Thyroid gland (tissue), 4 donors: ENCODE data around the gene ARL2BP. TPM values are rescaled to one million over a fixed set of nuclear protein-coding genes. Genes with fewer than 3 reads are reported as not detected.

Source experiments
- DNase-seq, 2 donors: peaks; one replicate each; pipeline ENCODE4 v3.0.0-alpha.2; 2019
- H3K27ac ChIP-seq, 3 donors: fragments of 200-600 bp; sonication (generic); 1 replicate in 2 of 3; 2 replicates in 1 of 3; pipeline ENCODE4 v1.5.1; 2016 to 2019; ENCODE audit warnings: mild to moderate bottlenecking in 1 of 3, moderate library complexity in 1 of 3
- H3K27me3 ChIP-seq: fragments of 200-600 bp; sonication (generic); one replicate; pipeline ENCODE4 v1.5.1; 2019
- H3K36me3 ChIP-seq, 2 donors: fragments of 200-600 bp; sonication (generic); one replicate each; pipeline ENCODE4 v1.5.1; 2016 to 2019
- H3K4me1 ChIP-seq, 2 donors: fragments of 200-600 bp; sonication (generic); one replicate each; pipeline ENCODE4 v1.5.1; 2017 to 2019
- H3K4me3 ChIP-seq, 3 donors: fragments of 200-600 bp; sonication (generic); replicated peaks in 1 of 3; 1 replicate in 2 of 3; 2 replicates in 1 of 3; pipeline ENCODE4 v1.5.1; 2016; ENCODE audit warnings: mild to moderate bottlenecking in 1 of 3
- H3K9me3 ChIP-seq: fragments of 200-600 bp; sonication (generic); one replicate; pipeline ENCODE4 v1.5.1; 2017
- POLR2A ChIP-seq, 2 donors: fragments of 450-650 bp; IDR thresholded peaks; one replicate each; pipeline ENCODE4 v1.6.1; 2017; ENCODE audit warnings: antibody characterized with exemption in 2 of 2, mild to moderate bottlenecking in 2 of 2, moderate library complexity in 1 of 2
- WGBS, 2 donors: methylation state at CpG; one replicate each; pipeline ENCODE4 v1.1.5; 2017; 5-methylcytosine and 5-hydroxymethylcytosine counted together
- intact Hi-C: fragments of 100-400 bp; cut with DNase I; formaldehyde crosslinking; loops from one replicate; pipeline ENCODE4 v1.15.1; 2023
- total RNA-seq, 4 donors: library from RNA; depleted of rRNA; stranded (reverse); fragments of >200 nt; gene quantifications; one replicate each; pipeline ENCODE4 v1.2.3, GENCODE V29; 2016
- TF ChIP-seq, protein P1 (sequence below), 6 experiments: fragments of 200-600 bp in 3 of 6; fragments of 450-650 bp in 3 of 6; sonication (generic) in 3 of 6; IDR thresholded peaks; one replicate each; pipeline ENCODE4 v1.5.1; 2016 to 2019; ENCODE audit warnings: antibody characterized with exemption in 6 of 6, mild to moderate bottlenecking in 2 of 6, inconsistent platforms in 1 of 6, moderate library complexity in 1 of 6

The ARL2BP gene
- total RNA-seq, 4 donors from 2014 or later: 51.2 to 68.9 (median 60.0) TPM

DNA sequence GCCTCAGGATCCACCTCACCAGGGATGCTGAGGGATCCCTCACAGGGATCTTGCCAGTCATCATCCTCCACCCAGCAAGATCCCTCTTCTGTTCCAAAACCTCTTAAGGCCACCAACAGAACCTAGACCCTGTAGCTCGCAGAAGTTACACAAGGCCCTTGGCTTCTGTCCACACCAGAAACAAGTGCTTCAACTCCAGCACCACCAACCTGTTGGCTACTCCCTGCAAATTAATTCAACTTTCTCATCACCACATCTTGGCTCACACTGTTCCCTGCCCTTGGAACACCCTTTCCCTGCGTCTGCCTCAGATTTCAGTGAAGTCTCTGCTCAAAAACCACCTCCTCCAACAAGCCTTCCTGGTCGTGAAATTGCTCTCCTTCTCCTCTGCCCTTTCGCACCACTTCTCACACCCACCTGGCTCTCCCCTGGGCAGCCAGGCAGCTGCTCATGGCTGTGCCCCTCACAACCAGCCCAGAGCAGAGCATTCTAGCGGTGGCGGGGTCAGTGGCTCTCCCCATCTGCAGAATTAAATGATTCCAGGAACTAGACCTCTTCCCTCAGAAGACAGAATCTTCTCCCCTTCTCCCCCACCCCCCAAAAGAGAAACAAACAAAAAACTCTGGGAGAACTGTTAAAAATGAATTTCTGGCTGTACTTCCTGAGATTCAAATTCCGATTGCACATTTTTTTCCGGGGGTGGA lies 37.6 kb downstream of the ARL2BP start:
- DNase-seq: peak; percentile 32 to 42
- intact Hi-C loops: no loop called here
- no peaks in the 10 kb centered on the region for H3K27me3 ChIP-seq
- H3K27ac ChIP-seq: no peak overlapping the region
- TF ChIP-seq, protein P1, sequence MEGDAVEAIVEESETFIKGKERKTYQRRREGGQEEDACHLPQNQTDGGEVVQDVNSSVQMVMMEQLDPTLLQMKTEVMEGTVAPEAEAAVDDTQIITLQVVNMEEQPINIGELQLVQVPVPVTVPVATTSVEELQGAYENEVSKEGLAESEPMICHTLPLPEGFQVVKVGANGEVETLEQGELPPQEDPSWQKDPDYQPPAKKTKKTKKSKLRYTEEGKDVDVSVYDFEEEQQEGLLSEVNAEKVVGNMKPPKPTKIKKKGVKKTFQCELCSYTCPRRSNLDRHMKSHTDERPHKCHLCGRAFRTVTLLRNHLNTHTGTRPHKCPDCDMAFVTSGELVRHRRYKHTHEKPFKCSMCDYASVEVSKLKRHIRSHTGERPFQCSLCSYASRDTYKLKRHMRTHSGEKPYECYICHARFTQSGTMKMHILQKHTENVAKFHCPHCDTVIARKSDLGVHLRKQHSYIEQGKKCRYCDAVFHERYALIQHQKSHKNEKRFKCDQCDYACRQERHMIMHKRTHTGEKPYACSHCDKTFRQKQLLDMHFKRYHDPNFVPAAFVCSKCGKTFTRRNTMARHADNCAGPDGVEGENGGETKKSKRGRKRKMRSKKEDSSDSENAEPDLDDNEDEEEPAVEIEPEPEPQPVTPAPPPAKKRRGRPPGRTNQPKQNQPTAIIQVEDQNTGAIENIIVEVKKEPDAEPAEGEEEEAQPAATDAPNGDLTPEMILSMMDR (IDR thresholded peaks at IDR 0.05): no peak
- TF ChIP-seq POLR2A (IDR thresholded peaks at IDR 0.05): no peak
- WGBS, 2 donors: 75 to 77% methylated on average over 8 of the region's 8 CpGs
- no peak overlapping the region for H3K4me3 ChIP-seq
- no peaks in the 10 kb centered on the region for H3K9me3 ChIP-seq
- peaks cover 16 to 34% of the 10 kb centered on the region in 2 donors for H3K4me1 ChIP-seq
- no peaks in the 10 kb centered on the region for H3K36me3 ChIP-seq

DNA sequence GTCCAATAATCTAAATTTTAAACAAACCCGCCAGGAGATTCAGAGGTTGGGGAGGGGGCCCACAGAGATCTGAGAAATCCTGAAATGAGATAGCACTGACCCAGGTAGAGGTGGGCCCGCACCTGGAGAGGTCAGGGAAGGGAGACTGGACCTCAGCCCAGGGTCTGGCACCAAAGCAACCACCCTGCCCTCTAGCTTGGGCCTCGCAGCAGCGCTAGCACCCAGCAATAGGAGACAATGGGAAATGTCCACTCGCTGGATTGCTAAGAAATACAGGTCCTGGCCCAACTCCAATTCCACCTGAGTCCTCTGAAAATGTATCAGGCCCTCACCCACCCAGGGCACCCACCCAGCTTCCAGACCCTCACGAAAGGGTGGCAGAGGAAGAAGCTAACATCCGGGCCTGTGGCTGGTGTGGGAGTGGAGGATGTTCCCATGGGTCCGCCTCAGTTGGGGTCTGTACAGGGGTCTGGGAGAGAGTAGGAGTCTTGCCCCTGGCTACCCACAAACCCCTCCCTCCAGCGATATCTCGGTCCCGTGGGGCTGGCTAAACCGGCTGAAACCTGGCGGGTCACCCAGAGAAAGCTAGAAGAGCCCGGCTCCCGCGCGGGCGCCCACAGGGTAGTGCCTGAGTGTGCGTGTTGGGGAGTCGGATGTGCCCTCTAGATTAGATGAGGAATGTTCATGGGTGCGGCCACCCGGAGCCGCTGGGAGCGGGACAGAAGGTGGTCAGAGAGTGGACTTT lies 38.3 kb downstream of the ARL2BP start:
- Histone ChIP-seq H3K4me1 (peaks cover 16 to 34% of the 10 kb centered on the region in 2 donors), H3K4me3 (peak overlapping the region in 2 of 3 donors; percentile 56 to 65), H3K27ac (peak overlapping the region in 1 of 3 donors; percentile 36), H3K36me3 (no peaks in the 10 kb centered on the region), H3K27me3 (no peaks in the 10 kb centered on the region), H3K9me3 (no peaks in the 10 kb centered on the region)
- WGBS, 2 donors: 30 to 55% methylated on average over 13 to 15 of the region's 24 CpGs
- DNase-seq: peak; percentile 56 to 69
- intact Hi-C loops: no loop called here
- no peak for TF ChIP-seq POLR2A (IDR thresholded peaks at IDR 0.05)
- TF ChIP-seq, protein P1 (IDR thresholded peaks at IDR 0.05): no peak

DNA sequence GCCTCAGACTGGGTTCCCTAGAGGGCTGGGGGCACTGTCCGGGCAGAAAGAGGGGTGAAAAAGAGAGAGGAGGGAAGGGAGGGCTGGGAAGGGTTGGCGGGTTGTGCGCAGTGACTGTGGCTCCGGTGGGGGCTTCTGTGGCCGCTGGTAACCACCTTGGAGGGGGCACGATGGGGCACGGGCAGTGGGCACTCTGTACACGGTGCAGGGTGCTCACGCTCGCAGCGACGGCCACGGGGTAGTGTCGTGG lies 38.8 kb downstream of the ARL2BP start:
- TF ChIP-seq, protein P1 (IDR thresholded peaks at IDR 0.05): no peak
- no peak for TF ChIP-seq POLR2A (IDR thresholded peaks at IDR 0.05)
- Histone ChIP-seq H3K36me3 (no peaks in the 10 kb centered on the region), H3K4me3 (peak overlapping the region; percentile 31 to 65 (median 56)), H3K27ac (peak overlapping the region in 1 of 3 donors; percentile 36), H3K27me3 (no peaks in the 10 kb centered on the region), H3K9me3 (no peaks in the 10 kb centered on the region), H3K4me1 (peaks cover 16 to 34% of the 10 kb centered on the region in 2 donors)
- 9 to 12% methylated on average over 14 of the region's 14 CpGs for WGBS, 2 donors
- intact Hi-C loops: no loop called here
- DNase-seq: no peak

DNA sequence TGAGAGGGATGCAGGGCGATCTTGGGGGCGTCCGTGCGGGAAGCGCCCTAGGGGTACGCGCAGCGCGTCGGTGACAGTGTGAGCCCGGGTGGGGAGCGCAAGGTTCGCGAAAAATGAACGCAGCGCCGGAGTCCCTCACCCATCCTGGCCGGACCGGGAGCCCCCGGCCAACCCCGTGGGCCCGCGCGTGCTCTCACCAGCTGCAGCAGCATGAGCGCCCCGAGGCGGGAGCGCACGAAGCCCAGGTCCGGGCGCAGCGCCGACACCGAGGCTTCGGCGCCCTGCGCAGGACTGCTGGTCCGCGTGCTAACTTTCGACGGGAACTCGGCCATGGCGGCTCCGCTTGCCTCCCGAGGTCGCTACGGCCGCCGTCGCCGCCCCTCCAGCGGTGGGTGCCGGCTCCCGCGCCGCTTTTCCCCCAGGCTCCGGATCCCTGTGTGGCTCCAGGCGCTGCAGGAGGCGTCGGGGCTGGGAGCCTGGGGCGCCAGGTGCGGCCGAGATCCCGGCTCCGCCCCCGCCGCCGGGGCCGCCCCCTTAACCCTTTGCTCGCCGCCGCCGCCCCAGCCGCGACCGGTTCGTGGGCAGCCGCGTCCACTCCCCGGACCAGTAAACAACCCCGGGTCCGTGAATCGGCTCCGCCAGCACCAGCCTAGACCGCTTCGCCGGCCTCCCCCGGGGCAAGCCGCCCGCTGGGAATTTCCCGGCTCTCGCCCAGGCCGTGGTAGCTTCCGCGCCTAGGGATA lies 39.3 kb downstream of the ARL2BP start, which contains the start of gene PLLP:
Gene PLLP, minus strand, starts transcription at position 464 of the 743 bp plus-strand sequence. Its CDS starts 132 bp downstream, at position 332.
- Histone ChIP-seq H3K4me1 (peaks cover 16 to 34% of the 10 kb centered on the region in 2 donors), H3K27ac (peak within 1 kb of the TSS in 1 of 3 donors; percentile 36), H3K4me3 (peak within 1 kb of the TSS; percentile 31 to 65 (median 56)), H3K36me3 (no peaks in the 10 kb centered on the region), H3K9me3 (no peaks in the 10 kb centered on the region), H3K27me3 (no peaks in the 10 kb centered on the region)
- 1 to 2% methylated on average over 25 to 27 of the region's 95 CpGs for WGBS, 2 donors
- TF ChIP-seq, protein P1 (IDR thresholded peaks at IDR 0.05): no peak
- peak in 1 of 2 donors; percentile 65 for TF ChIP-seq POLR2A (IDR thresholded peaks at IDR 0.05)
- peak; percentile 52 to 54 for DNase-seq
- intact Hi-C loops: no loop called here
